Measurements from ENCODE around the gene NBDY. TPM values are rescaled to one million over a fixed set of nuclear protein-coding genes. Genes with fewer than 3 reads are reported as not detected.
"Not testable (repeated sequence)": the region's sequence is repeated elsewhere in the genome, so short reads cannot be mapped to it uniquely, and the experiment has no call there.

NBDY gene
- polyA plus RNA-seq, 1 donor = 37.1 TPM

DNA sequence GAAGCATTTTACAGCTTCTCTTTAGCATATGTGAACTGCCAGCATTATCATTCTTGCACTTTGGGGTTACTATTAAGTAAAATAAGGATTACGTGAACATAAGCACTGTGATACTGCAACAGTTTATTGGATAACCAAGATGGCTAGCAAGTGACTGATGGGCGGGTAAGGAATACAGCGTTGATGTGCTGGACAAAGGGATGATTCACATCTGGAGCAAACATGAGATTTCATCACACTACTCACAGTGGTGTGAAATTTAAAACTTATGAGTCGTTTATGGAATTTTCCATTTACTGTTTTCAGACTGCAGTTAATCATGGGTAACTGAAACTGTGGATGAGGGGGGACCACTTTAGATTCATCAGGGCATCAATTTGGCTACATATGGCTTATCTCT is 16.0 kb downstream of the NBDY start:
- DNase-seq = no peak
- Histone ChIP-seq H3K36me3 (ENCODE audit: control insufficient read depth, insufficient read depth, low read length) (no peaks in the 10 kb centered on the region), H3K4me3 (ENCODE audit: low read length) (no peak overlapping the region), H3K27ac (ENCODE audit: low read length) (no peak overlapping the region), H3K4me1 (ENCODE audit: control insufficient read depth, insufficient read depth, low read length) (no peaks in the 10 kb centered on the region), H3K9me3 (ENCODE audit: control insufficient read depth, low read depth, low read length) (no peaks in the 10 kb centered on the region), H3K27me3 (ENCODE audit: control insufficient read depth, insufficient read depth, low read length) (no peaks in the 10 kb centered on the region)
- no CpG with 5 or more reads among the region's 4 CpGs for WGBS (ENCODE audit: insufficient coverage, low lambda C conversion rate)

- H3K4me3 ChIP-seq (ENCODE audit: low read length) = no peak overlapping the region
- no peaks in the 10 kb centered on the region for H3K4me1 ChIP-seq (ENCODE audit: control insufficient read depth, insufficient read depth, low read length)
- WGBS (ENCODE audit: insufficient coverage, low lambda C conversion rate) = no CpG with 5 or more reads among the region's 1 CpG
- DNase-seq = no peak
- H3K27ac ChIP-seq (ENCODE audit: low read length) = no peak overlapping the region
- no peaks in the 10 kb centered on the region for H3K36me3 ChIP-seq (ENCODE audit: control insufficient read depth, insufficient read depth, low read length)
- no peaks in the 10 kb centered on the region for H3K9me3 ChIP-seq (ENCODE audit: control insufficient read depth, low read depth, low read length)
- H3K27me3 ChIP-seq (ENCODE audit: control insufficient read depth, insufficient read depth, low read length) = no peaks in the 10 kb centered on the region
Measured at GRCh38 chrX:56746996-56747395, 18.0 kb downstream of the NBDY start.

DNA sequence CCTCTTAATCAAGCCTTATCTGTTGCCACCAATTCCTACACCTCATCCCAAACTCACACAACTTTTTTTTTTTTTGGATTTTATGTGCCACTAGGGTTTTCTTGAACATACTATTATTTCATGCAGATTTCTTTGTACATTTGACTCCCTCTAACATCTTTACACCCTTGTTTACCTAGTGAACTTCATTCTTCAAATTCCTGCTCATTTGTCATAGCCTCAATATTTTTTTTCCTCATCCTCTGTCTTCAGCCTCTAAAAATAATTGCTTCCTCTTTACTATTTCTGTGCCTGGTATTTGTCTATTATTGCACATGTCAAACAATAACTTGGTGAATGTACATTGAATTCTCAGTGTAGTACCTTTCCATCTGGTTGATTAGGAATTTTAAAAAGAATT is 22.0 kb downstream of the NBDY start:
- no peaks in the 10 kb centered on the region for H3K4me1 ChIP-seq (ENCODE audit: control insufficient read depth, insufficient read depth, low read length)
- DNase-seq = no peak
- no peak overlapping the region for H3K27ac ChIP-seq (ENCODE audit: low read length)
- H3K27me3 ChIP-seq (ENCODE audit: control insufficient read depth, insufficient read depth, low read length) = no peaks in the 10 kb centered on the region
- H3K4me3 ChIP-seq (ENCODE audit: low read length) = no peak overlapping the region
- H3K36me3 ChIP-seq (ENCODE audit: control insufficient read depth, insufficient read depth, low read length) = no peaks in the 10 kb centered on the region
- H3K9me3 ChIP-seq (ENCODE audit: control insufficient read depth, low read depth, low read length) = no peaks in the 10 kb centered on the region

DNA sequence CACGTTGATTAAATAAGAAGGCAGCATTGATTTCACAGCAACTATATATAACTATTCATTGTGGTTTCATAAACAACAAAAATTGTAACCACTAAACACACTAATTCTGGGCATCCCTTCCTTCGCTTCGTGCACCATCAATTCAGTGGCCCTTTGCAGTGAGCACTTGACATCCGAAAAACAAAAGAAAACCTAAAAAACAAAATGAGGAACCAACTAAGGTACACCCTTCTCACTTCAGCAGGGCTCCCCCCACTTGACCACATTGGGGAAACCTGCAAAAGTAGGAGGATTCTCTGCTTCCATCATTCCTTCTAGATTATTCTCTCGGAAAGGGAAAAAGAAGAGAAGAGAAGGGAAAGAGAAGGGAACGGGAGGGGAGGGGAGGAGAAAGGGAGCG is 28.3 kb downstream of the NBDY start:
- no peak for DNase-seq
- no peaks in the 10 kb centered on the region for H3K36me3 ChIP-seq (ENCODE audit: control insufficient read depth, insufficient read depth, low read length)
- WGBS (ENCODE audit: insufficient coverage, low lambda C conversion rate) = no CpG with 5 or more reads among the region's 7 CpGs
- H3K4me1 ChIP-seq (ENCODE audit: control insufficient read depth, insufficient read depth, low read length) = no peaks in the 10 kb centered on the region
- no peak overlapping the region for H3K27ac ChIP-seq (ENCODE audit: low read length)
- H3K27me3 ChIP-seq (ENCODE audit: control insufficient read depth, insufficient read depth, low read length) = no peaks in the 10 kb centered on the region
- no peaks in the 10 kb centered on the region for H3K9me3 ChIP-seq (ENCODE audit: control insufficient read depth, low read depth, low read length)
- no peak overlapping the region for H3K4me3 ChIP-seq (ENCODE audit: low read length)

- Histone ChIP-seq H3K27me3 (ENCODE audit: control insufficient read depth, insufficient read depth, low read length) (no peaks in the 10 kb centered on the region), H3K4me3 (ENCODE audit: low read length) (no peak overlapping the region), H3K4me1 (ENCODE audit: control insufficient read depth, insufficient read depth, low read length) (no peaks in the 10 kb centered on the region), H3K9me3 (ENCODE audit: control insufficient read depth, low read depth, low read length) (no peaks in the 10 kb centered on the region), H3K27ac (ENCODE audit: low read length) (no peak overlapping the region), H3K36me3 (ENCODE audit: control insufficient read depth, insufficient read depth, low read length) (no peaks in the 10 kb centered on the region)
- DNase-seq = no peak
- no CpG with 5 or more reads among the region's 4 CpGs for WGBS (ENCODE audit: insufficient coverage, low lambda C conversion rate)
Measured at GRCh38 chrX:56758456-56758855, 29.4 kb downstream of the NBDY start.

DNA sequence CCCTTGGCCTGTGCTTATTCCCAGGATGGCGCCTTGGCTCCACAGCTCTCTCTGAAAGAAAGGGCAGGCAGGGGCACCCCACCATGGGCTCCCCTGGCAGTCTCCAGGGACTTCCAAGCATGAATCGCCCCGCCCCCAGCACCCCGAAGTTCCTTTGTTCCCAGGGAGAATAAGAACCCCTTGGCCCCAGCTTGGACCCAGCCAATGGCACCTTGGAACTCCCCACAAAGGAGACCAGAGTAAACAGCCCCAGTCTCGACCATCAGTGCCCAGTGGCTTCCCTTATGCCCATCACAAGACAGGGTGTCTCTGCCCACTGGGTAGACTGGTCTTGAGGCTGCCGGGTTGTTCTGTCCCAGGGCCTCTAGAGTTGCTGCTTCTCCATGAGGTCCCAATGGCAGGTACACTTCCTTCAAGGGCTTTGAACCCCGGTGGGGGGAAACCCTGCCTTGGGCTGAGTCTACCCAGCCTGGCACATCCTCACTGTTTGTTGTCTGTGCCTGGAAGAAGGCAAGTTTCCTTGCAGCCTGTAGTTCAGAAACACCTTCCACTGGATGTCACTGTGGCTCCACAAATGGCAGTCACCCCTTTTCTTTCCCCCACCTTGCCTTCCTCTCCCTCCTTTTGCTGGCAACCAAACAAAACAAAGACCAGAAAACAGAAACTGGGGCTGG is 30.8 kb downstream of the NBDY start:
- WGBS (ENCODE audit: insufficient coverage, low lambda C conversion rate) = no CpG with 5 or more reads among the region's 7 CpGs
- no peaks in the 10 kb centered on the region for H3K36me3 ChIP-seq (ENCODE audit: control insufficient read depth, insufficient read depth, low read length)
- no peaks in the 10 kb centered on the region for H3K9me3 ChIP-seq (ENCODE audit: control insufficient read depth, low read depth, low read length)
- H3K4me3 ChIP-seq (ENCODE audit: low read length) = no peak overlapping the region
- no peak overlapping the region for H3K27ac ChIP-seq (ENCODE audit: low read length)
- no peak for DNase-seq
- no peaks in the 10 kb centered on the region for H3K4me1 ChIP-seq (ENCODE audit: control insufficient read depth, insufficient read depth, low read length)
- H3K27me3 ChIP-seq (ENCODE audit: control insufficient read depth, insufficient read depth, low read length) = no peaks in the 10 kb centered on the region

GRCh38 chrX:56760410-56761124 is 31.5 kb downstream of the NBDY start:
- not testable (repeated sequence) for DNase-seq; H3K4me3 ChIP-seq (ENCODE audit: low read length); H3K9me3 ChIP-seq (ENCODE audit: control insufficient read depth, low read depth, low read length); H3K27ac ChIP-seq (ENCODE audit: low read length); H3K36me3 ChIP-seq (ENCODE audit: control insufficient read depth, insufficient read depth, low read length); H3K27me3 ChIP-seq (ENCODE audit: control insufficient read depth, insufficient read depth, low read length); H3K4me1 ChIP-seq (ENCODE audit: control insufficient read depth, insufficient read depth, low read length)
- WGBS (ENCODE audit: insufficient coverage, low lambda C conversion rate) = no CpG with 5 or more reads among the region's 15 CpGs

- no peaks in the 10 kb centered on the region for H3K36me3 ChIP-seq (ENCODE audit: control insufficient read depth, insufficient read depth, low read length)
- no peaks in the 10 kb centered on the region for H3K9me3 ChIP-seq (ENCODE audit: control insufficient read depth, low read depth, low read length)
- no peaks in the 10 kb centered on the region for H3K4me1 ChIP-seq (ENCODE audit: control insufficient read depth, insufficient read depth, low read length)
- H3K27ac ChIP-seq (ENCODE audit: low read length) = no peak overlapping the region
- no CpG with 5 or more reads among the region's 5 CpGs for WGBS (ENCODE audit: insufficient coverage, low lambda C conversion rate)
- no peaks in the 10 kb centered on the region for H3K27me3 ChIP-seq (ENCODE audit: control insufficient read depth, insufficient read depth, low read length)
- no peak overlapping the region for H3K4me3 ChIP-seq (ENCODE audit: low read length)
- no peak for DNase-seq
Measured at GRCh38 chrX:56761167-56761566, 32.1 kb downstream of the NBDY start.

GRCh38 chrX:56762220-56762619 is 33.2 kb downstream of the NBDY start:
- Histone ChIP-seq H3K27ac (ENCODE audit: low read length) (no peak overlapping the region), H3K9me3 (ENCODE audit: control insufficient read depth, low read depth, low read length) (peaks cover 2% of the 10 kb centered on the region), H3K27me3 (ENCODE audit: control insufficient read depth, insufficient read depth, low read length) (no peaks in the 10 kb centered on the region), H3K36me3 (ENCODE audit: control insufficient read depth, insufficient read depth, low read length) (peaks cover 3% of the 10 kb centered on the region), H3K4me3 (ENCODE audit: low read length) (no peak overlapping the region), H3K4me1 (ENCODE audit: control insufficient read depth, insufficient read depth, low read length) (no peaks in the 10 kb centered on the region)
- no peak for DNase-seq
- 100% methylated on average over 1 of the region's 3 CpGs for WGBS (ENCODE audit: insufficient coverage, low lambda C conversion rate)

DNA sequence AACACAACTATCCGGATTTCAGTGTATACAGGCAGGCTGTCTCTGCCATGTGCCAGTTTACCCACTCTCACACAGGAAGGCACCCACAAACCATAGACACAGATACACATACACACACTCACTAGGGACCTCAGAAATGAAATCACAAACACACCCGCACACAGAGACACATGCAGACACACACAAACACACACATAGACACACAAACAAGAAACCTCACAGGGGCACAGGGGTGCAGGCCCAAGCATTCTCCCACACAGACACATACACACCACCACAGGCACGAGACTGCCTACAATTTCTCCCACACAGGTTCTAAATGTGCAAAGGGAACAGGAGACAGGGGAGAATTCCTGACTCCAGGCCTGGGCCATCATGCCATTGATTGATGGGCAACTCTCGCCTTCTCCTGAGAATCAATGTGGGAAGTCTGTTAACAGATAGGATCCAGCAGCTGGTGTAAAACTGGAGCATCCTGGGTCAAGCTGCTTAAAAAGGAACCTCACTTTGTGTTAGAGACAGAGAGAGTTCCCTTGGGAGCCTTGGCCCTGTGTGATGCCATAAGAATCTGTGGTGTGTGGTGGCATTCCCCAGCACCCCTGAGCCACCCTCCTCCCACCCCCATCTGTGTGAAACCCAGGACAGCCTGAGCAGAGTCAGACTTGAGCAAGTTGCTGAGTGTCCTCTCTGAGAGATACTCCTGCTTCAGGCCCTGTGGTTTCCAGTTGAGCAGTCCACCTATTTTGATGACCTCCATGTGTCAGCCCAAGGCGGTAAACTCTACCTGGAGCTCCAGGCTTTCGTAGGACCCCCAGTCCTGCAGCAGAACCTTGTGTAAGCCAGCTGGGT is 33.9 kb downstream of the NBDY start:
- no peak overlapping the region for H3K27ac ChIP-seq (ENCODE audit: low read length)

More for the DNA sequence above, 33.9 kb downstream of the NBDY start:
- no peak overlapping the region for H3K4me3 ChIP-seq (ENCODE audit: low read length)
- H3K4me1 ChIP-seq (ENCODE audit: control insufficient read depth, insufficient read depth, low read length) = no peaks in the 10 kb centered on the region
- H3K9me3 ChIP-seq (ENCODE audit: control insufficient read depth, low read depth, low read length) = peaks cover 5% of the 10 kb centered on the region
- H3K36me3 ChIP-seq (ENCODE audit: control insufficient read depth, insufficient read depth, low read length) = peaks cover 3% of the 10 kb centered on the region
- H3K27me3 ChIP-seq (ENCODE audit: control insufficient read depth, insufficient read depth, low read length) = no peaks in the 10 kb centered on the region
- DNase-seq = no peak
- WGBS (ENCODE audit: insufficient coverage, low lambda C conversion rate) = no CpG with 5 or more reads among the region's 6 CpGs
